Right atrium auricular region (tissue), 2 donors: ENCODE measurements around the gene SFXN3. TPM values are rescaled to one million over a fixed set of nuclear protein-coding genes. Genes with fewer than 3 reads are reported as not detected.

Source experiments
- DNase-seq: peaks from one replicate; pipeline ENCODE4 v3.0.0-alpha.2; 2019; ENCODE audit warnings: low spot score
- H3K27ac ChIP-seq, 2 donors: fragments of 200-600 bp; sonication (generic); 1 replicate in 1 of 2; 2 replicates in 1 of 2; pipeline ENCODE4 v1.5.1; 2016 to 2019
- H3K27me3 ChIP-seq, 2 donors: fragments of 200-600 bp; sonication (generic); one replicate each; pipeline versions ENCODE4 v1.5.1 to v1.6.0; 2017 to 2019
- H3K36me3 ChIP-seq: fragments of 200-600 bp; sonication (generic); one replicate; pipeline ENCODE4 v1.5.1; 2016
- H3K4me1 ChIP-seq, 2 donors: fragments of 200-600 bp; sonication (generic); one replicate each; pipeline versions ENCODE4 v1.5.1 to v1.6.0; 2017 to 2019
- H3K4me3 ChIP-seq, 2 donors: fragments of 200-600 bp; sonication (generic); 1 replicate in 1 of 2; 2 replicates in 1 of 2; pipeline ENCODE4 v1.5.1; 2017 to 2019; ENCODE audit warnings: mild to moderate bottlenecking in 1 of 2, moderate library complexity in 1 of 2
- H3K9me3 ChIP-seq, 2 donors: fragments of 200-600 bp; sonication (generic); one replicate each; pipeline ENCODE4 v1.5.1; 2019
- total RNA-seq, 2 donors: library from RNA; depleted of rRNA; stranded (reverse); fragments of >200 nt; gene quantifications; one replicate each; pipeline ENCODE4 v1.1.0, GENCODE V29; 2016
- TF ChIP-seq, protein P1 (sequence below), 2 donors: fragments of 200-600 bp; sonication (generic); IDR thresholded peaks; one replicate each; pipeline ENCODE4 v1.5.1; 2019; ENCODE audit warnings: antibody characterized with exemption in 2 of 2

SFXN3 gene
- total RNA-seq, 2 donors from 2014 or later = 16.4 to 42.9 TPM

DNA sequence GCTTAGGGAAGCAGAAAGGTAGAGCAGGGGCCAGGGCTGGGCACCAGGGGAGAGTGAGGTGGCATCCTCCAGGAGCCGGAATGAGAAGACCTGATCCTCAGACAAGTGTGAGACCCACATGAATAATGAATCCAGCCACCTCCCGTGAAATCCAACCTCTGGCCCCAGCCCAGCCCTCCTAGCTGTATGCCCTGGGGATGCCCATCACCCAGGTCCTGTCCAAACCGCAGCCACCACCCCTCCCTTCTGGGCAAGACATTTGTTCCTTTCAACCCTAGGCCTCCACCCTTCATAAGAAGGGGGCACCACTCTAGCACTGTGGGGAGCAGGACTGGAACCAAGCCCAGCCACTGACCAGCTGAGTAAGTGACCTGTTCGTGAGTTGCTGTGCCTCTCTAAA is 9.8 kb upstream of the SFXN3 start:
- H3K27me3 ChIP-seq = no peaks in the 10 kb centered on the region
- peaks cover 0 to 7% of the 10 kb centered on the region in 2 donors for H3K4me1 ChIP-seq
- no peaks in the 10 kb centered on the region for H3K9me3 ChIP-seq
- H3K4me3 ChIP-seq = no peak overlapping the region
- DNase-seq = no peak
- no peak overlapping the region for H3K27ac ChIP-seq
- TF ChIP-seq, protein P1, sequence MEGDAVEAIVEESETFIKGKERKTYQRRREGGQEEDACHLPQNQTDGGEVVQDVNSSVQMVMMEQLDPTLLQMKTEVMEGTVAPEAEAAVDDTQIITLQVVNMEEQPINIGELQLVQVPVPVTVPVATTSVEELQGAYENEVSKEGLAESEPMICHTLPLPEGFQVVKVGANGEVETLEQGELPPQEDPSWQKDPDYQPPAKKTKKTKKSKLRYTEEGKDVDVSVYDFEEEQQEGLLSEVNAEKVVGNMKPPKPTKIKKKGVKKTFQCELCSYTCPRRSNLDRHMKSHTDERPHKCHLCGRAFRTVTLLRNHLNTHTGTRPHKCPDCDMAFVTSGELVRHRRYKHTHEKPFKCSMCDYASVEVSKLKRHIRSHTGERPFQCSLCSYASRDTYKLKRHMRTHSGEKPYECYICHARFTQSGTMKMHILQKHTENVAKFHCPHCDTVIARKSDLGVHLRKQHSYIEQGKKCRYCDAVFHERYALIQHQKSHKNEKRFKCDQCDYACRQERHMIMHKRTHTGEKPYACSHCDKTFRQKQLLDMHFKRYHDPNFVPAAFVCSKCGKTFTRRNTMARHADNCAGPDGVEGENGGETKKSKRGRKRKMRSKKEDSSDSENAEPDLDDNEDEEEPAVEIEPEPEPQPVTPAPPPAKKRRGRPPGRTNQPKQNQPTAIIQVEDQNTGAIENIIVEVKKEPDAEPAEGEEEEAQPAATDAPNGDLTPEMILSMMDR (IDR thresholded peaks at IDR 0.05) = no peak
- H3K36me3 ChIP-seq = no peaks in the 10 kb centered on the region

- no peaks in the 10 kb centered on the region for H3K36me3 ChIP-seq
- DNase-seq = no peak
Observed at GRCh38 chr10:101021692-101022251, 9.3 kb upstream of the SFXN3 start.

GRCh38 chr10:101022967-101023705 is 7.9 kb upstream of the SFXN3 start:
- H3K4me1 ChIP-seq = peaks cover 0 to 7% of the 10 kb centered on the region in 2 donors
- TF ChIP-seq, protein P1 (IDR thresholded peaks at IDR 0.05) = no peak
- H3K36me3 ChIP-seq = no peaks in the 10 kb centered on the region
- DNase-seq = no peak
- H3K9me3 ChIP-seq = no peaks in the 10 kb centered on the region
- no peaks in the 10 kb centered on the region for H3K27me3 ChIP-seq
- H3K27ac ChIP-seq = no peak overlapping the region
- H3K4me3 ChIP-seq = no peak overlapping the region

More at GRCh38 chr10:101021692-101022251, 9.3 kb upstream of the SFXN3 start:
- TF ChIP-seq, protein P1 (IDR thresholded peaks at IDR 0.05) = no peak
- Histone ChIP-seq H3K4me1 (peaks cover 0 to 7% of the 10 kb centered on the region in 2 donors), H3K27ac (no peak overlapping the region), H3K27me3 (no peaks in the 10 kb centered on the region), H3K9me3 (no peaks in the 10 kb centered on the region), H3K4me3 (no peak overlapping the region)

GRCh38 chr10:101027106-101027720 is 3.8 kb upstream of the SFXN3 start:
- Histone ChIP-seq H3K9me3 (no peaks in the 10 kb centered on the region), H3K27ac (no peak overlapping the region), H3K36me3 (no peaks in the 10 kb centered on the region), H3K4me3 (no peak overlapping the region), H3K27me3 (no peaks in the 10 kb centered on the region), H3K4me1 (peaks cover 0 to 6% of the 10 kb centered on the region in 2 donors)
- TF ChIP-seq, protein P1 (IDR thresholded peaks at IDR 0.05) = no peak
- DNase-seq = no peak

- no peaks in the 10 kb centered on the region for H3K36me3 ChIP-seq
- no peak overlapping the region for H3K27ac ChIP-seq
Observed at GRCh38 chr10:101028446-101029337, 2.3 kb upstream of the SFXN3 start.

More at GRCh38 chr10:101028446-101029337, 2.3 kb upstream of the SFXN3 start:
- H3K9me3 ChIP-seq = no peaks in the 10 kb centered on the region
- no peaks in the 10 kb centered on the region for H3K27me3 ChIP-seq
- DNase-seq = no peak
- peaks cover 0 to 17% of the 10 kb centered on the region in 2 donors for H3K4me1 ChIP-seq
- H3K4me3 ChIP-seq = no peak overlapping the region
- TF ChIP-seq, protein P1 (IDR thresholded peaks at IDR 0.05) = no peak
